Stimulated activated CD4-positive, alpha-beta T cell treated with anti-CD3 and anti-CD28 coated beads, Interleukin-2, amount 100 ng/mL, for 48 hours (primary cell): Measurements from ENCODE around the gene NXPH1.

Experiments used
- DNase-seq, 2 donors: peaks; one replicate each; pipeline ENCODE4 v3.0.0-alpha.2; 2020

The NXPH1 gene

DNA sequence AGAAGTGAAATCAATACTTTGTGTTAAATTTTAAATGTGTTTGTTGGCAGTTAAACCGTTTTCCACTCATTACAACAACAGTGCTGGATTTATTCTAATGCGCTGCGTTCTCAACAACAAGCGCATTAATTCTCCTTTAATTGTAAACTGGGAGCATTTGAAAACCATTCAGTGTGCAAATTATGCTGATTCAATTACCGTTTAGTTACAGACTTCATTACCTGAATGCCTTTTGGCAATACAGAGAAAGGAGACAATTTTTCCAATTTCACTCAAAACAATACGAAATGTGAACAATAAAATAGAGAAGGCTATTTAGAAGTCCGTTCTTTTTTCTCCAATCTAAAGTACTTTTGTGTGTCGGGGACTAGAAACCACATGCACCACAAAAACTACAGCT is 4.2 kb downstream of the NXPH1 start:
- DNase-seq = no peak

GRCh38 chr7:8440670-8441069 is 7.3 kb downstream of the NXPH1 start:
- DNase-seq = no peak

DNA sequence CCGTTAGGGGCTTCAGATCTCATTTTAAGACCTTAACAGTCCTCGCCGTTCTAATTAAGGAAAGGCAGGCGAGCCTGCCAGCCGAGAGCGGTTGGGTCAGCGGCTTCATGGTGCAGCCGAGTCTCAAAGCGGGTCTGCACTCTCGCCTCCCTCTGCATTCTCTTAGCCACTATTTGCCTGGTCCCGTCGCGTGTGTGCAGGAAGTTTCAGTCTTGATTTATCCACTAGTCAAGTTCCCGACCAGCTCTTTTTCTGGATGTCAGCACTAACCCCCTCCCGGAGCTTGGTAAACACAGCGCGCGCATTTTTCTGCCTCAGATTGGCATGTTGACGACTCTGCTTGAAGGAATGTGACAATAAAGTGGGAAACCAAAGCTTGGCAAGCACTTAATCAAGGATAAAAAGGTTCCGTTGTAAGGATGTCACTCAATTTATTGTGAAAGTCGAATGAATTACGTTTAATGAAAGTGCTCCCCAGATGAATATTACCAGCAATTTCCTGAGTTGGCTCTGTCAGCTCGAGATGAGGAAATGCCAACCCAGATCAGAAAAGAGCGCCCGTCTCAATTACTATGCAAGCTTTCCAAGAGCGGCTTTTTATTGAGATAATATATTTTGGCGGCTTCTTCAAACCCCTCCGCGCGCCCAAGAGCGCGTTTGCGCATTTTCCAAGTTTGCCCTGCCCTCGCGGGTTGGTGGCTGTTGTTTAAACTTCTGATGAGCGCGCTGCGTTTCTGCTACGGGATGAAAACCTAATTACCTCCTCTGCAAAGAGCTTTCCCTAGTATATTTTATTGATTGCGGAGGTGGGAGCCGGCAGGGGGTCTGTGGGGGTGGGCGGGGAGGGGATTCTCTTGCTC is 7.9 kb downstream of the NXPH1 start:
- no peak for DNase-seq

DNA sequence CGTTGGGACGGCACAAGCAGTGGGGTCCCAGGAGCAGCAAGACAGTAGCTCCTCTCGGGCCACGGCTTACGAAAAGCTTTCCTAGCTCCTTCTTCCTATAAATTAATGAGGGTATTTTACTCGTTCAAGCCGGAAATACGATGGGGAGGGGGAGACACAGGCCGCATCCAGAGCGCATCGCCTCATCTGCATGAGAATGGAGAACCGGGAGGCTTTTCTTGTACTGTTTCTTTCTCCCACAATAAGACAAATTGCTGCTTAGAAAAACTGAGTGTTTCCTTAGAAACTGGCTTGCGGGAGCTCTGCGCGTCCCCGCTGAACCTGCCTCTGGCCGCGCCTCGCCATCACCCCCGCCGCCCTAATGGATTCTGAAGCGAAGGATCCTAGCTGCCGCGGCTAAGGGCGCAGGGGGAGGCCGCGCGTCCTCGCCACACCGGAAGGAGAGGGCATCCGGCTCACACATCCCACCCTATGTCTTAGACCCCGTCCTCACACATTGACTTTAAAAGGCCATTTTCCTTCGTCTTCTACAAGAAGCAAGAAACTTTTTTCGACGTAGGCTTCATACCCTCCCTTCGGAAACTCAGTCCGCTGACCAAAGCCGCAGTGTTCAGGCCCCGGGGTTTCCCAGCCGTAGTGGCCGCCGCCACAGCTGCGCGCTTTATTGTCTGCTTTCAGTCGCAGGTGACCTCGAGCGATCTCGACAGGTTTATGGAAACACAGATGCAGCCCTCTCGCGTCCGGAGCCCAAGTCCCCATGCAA is 8.8 kb downstream of the NXPH1 start:
- DNase-seq = no peak

DNA sequence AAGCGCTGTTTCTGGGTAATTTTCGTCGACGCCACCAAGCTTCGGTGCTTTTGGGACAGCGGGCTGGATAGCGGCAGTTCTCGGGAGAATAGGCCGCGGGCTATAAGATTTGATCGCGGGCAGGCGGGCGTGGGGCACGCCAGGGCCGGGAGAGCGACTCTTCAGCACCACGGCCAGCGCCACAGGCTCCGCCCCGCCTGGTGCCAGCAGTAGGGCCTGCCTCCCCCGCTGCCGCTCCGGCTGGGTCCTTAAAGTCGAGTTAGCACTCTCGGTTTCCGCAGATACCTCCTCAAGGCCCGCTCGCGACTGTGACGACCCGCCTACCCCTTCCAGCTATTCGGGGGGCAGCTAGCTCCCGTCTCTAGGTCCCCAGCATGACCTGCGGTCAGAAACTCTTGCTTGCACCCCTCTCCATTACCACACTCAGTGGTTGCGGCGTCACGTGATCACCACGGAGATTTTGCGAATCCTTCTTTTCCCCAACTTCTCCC is 9.4 kb downstream of the NXPH1 start:
- DNase-seq = peak; percentile 40 to 56

GRCh38 chr7:8443576-8444467 is 10.4 kb downstream of the NXPH1 start:
- DNase-seq = no peak

GRCh38 chr7:8444468-8444769 is 11.0 kb downstream of the NXPH1 start:
- DNase-seq = no peak

- DNase-seq = no peak
These were observed 20.1 kb downstream of the NXPH1 start for GRCh38 chr7:8453535-8453934.

DNA sequence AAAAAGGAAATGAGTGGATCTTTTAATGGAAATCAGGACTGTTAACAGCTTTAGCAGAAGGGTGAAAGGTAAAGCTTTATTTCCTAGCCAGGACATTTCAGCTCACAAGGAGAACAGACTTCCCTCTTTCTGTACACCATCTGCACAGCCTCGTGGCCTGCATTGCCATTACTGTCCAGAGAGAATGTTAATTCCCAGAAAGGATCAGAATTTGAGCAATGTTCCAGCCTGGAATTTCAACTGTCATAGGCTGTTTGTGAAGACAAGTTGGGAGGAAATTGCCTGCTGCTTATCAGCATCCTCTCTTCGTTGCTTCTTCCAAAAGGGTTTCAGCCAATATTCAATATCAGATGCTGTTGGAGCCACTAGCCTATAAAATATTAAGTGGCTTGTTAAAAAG is 22.0 kb downstream of the NXPH1 start:
- DNase-seq = no peak

GRCh38 chr7:8462309-8462708 is 28.9 kb downstream of the NXPH1 start:
- no peak for DNase-seq

- no peak for DNase-seq
These were observed 31.9 kb downstream of the NXPH1 start for GRCh38 chr7:8465338-8465737.

- no peak for DNase-seq
These were observed 47.1 kb downstream of the NXPH1 start for GRCh38 chr7:8480527-8480926.

GRCh38 chr7:8481096-8481495 is 47.7 kb downstream of the NXPH1 start:
- DNase-seq = no peak

DNA sequence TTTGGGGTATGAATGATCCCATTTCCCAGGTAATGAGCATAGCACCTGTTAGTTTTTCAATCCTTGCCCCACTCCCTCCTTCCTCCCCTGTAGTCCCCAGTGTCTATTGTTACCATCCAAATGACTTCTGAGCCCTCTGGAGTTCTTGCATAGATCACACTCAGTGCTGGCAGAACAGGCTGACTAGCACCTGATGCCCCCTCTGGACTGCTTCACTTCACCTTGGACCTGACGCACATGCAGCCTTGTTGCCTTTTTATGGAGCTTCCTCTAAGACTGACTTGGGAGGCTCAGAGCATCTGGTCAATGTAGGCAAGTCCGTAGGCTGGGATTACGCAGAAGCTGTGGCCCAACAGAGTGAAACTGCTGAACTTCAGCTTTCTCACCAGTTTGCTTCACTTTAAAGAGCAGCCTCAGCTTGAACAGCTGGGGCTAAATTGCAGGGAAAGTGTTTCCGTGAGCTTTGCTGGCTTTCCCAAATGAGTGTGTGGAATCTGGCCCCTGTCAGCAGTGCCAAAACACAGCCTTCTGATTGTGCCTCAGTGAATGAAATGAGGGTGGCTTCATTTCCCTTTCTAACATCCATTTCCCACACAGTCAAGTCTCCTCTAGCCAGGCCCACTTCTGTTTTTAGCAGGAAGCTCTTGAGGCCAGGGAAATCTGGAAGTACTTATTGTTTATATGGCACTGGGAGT is 48.5 kb downstream of the NXPH1 start:
- no peak for DNase-seq

GRCh38 chr7:8490391-8491045 is 57.1 kb downstream of the NXPH1 start:
- no peak for DNase-seq

- DNase-seq = no peak
These were observed 57.7 kb downstream of the NXPH1 start for GRCh38 chr7:8491106-8491505.

GRCh38 chr7:8491544-8492489 is 58.4 kb downstream of the NXPH1 start:
- no peak for DNase-seq

DNA sequence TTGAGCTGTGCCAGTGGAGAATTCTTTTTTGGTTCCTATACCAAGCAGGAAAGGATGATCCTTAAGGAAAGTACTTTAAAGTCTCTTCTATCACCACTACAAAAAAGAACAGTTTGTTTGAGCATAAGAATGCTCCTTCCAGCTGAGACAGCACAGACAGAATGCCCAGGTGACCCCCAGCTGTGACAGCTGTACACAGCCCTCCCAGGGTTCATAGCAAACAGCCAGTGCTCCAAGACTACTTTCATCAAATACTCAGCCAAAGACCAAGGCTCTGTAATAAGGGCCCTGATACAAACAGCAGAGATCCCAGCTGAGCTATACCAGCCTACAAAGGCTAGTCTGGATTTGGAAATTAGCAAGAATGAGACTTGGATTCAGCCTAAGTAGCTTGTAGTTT is 65.7 kb downstream of the NXPH1 start:
- no peak for DNase-seq

DNA sequence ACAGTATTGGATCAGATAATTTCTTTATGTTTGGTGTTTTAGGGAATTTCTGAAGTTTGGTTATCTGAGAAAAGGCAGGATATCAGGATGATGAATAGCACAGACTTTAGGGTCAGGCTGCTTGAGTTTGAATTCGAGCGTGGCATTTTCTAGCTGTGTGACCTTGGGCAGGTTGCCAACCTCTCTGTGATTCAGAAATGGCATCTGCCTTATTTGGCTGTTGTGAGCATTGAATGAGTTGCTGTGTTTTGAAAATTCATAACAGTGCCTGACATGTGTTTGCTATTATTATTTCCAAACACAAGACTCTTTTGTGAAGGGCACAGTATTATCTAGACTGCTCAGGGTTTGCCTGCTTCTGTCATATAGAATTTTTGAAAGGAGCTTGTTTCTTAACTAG is 66.9 kb downstream of the NXPH1 start:
- no peak for DNase-seq

DNA sequence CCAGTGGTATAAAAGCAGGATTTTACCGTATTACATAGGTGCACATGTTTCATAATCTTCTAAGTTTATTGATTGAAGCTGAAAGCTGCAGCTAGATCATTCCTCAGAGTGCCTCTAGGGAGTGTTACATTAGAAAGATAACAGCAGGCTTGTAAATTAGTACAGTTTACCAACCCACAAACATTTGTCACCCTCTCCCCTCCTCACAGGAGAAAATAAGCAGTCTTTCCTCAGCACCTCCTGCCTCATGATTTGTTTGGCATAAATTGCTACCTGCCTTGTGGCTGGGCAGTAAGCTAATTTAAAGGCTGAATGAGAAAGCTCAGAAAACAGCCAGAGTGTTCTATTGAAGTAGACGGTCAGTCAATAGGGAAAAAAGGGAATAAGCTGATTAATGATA is 74.2 kb downstream of the NXPH1 start:
- DNase-seq = no peak

DNA sequence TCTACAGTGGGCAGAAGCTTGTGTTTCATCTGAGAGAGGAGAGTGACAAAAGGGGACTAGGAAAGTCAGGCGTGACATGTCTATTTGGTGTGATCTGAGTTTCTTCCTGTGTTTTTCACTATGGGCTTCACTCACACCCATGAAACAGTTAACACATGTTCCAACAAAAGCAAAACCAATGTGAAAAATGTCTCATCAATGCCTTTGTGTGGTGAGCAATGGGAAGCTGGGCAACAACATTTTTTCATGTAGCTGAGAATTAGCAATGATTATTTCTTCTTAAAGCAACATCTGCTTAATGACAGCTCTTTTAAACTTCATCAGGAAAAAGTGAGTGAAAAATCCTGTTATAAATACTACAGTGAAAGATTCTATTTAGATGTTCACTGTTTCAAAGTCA is 76.2 kb downstream of the NXPH1 start:
- DNase-seq = no peak
